Heart left ventricle (tissue), 13 donors: ENCODE measurements around the gene ZFYVE27.

Experiments
- CTCF ChIP-seq, 12 donors: fragments of 200-600 bp; sonication (generic) in 4 of 12; IDR thresholded peaks; one replicate each; pipeline versions ENCODE4 v1.5.0 to v1.8.0; 2018 to 2022; ENCODE audit warnings: antibody characterized with exemption in 12 of 12, mild to moderate bottlenecking in 5 of 12
- POLR2A ChIP-seq, 2 donors: fragments of 450-650 bp; IDR thresholded peaks; one replicate each; pipeline ENCODE4 v1.6.1; 2017; ENCODE audit warnings: antibody characterized with exemption in 2 of 2, mild to moderate bottlenecking in 2 of 2, moderate library complexity in 2 of 2
- donor health status: ischemic (EF 13 %, LVEDD 7.1; RV severe dilation, severe dysfunction).
- donor health status: DM: no; HTN: yes; CAD: no.
- donor health status: DM: no; HTN: no; CAD: no.
- donor health status: ischemic (EF 25% LVEDD 6.9; RV normal size, moderate dysfunction).
- donor health status: ischemic (EF 25% LVEDD 5.7; RV mildly dilated, moderate dysfunction).
- donor health status: ischemic (EF 35%, LVEDD 5.7; RV mildly dilated, moderate dysfunction).
- donor health status: nonischemic (EF 11% LVEDD 7.7; RV severe dilation, severe dysfunction).
- donor health status: DM: yes; HTN: yes; CAD: no.
- donor health status: PGD.
- donor health status: ischemic (EF 29% LVEDD 5.4; RV normal size, mild dysfunction).
- donor health status: nonischemic (EF 23%, LVEDD 6.1; RV moderate dilation, normal function).

- TF ChIP-seq POLR2A (IDR thresholded peaks at IDR 0.05) (no peak), CTCF (IDR thresholded peaks at IDR 0.05) (no peak)
Measured at GRCh38 chr10:97766106-97766810, 29.3 kb downstream of the ZFYVE27 start.
